Brain microvascular endothelial cell (primary cell): ENCODE measurements around the gene PC.

Experiments used
- DNase-seq: peaks from one replicate; pipeline ENCODE4 v3.0.0-alpha.2; 2020
- H3K27ac ChIP-seq: fragments of 250-450 bp; sonication (Bioruptor Pico); 2 replicates; pipeline ENCODE4 v1.5.1; 2020; ENCODE audit warnings: mild to moderate bottlenecking, moderate library complexity
- H3K27me3 ChIP-seq: fragments of 250-450 bp; sonication (Bioruptor Pico); replicated peaks from 2 replicates; pipeline ENCODE4 v1.5.1; 2020; ENCODE audit warnings: mild to moderate bottlenecking
- H3K36me3 ChIP-seq: fragments of 250-450 bp; sonication (Bioruptor Pico); replicated peaks from 2 replicates; pipeline ENCODE4 v1.5.1; 2020; ENCODE audit warnings: mild to moderate bottlenecking
- H3K4me3 ChIP-seq: 2 replicates; pipeline ENCODE4 v1.5.1; 2011; ENCODE audit warnings: low read depth, mild to moderate bottlenecking, control low read depth, low read length, moderate library complexity
- in situ Hi-C: cut with HindIII; loops from 2 replicates; pipeline ENCODE4 v1.10.0; 2017; ENCODE audit warnings: low sequenced_read_pairs, low pct_ligation_motif_present
- TF ChIP-seq, protein P1 (sequence below): IDR thresholded peaks from 2 replicates; pipeline ENCODE4 v1.5.1; 2011; ENCODE audit warnings: low read depth, mild to moderate bottlenecking, moderate library complexity, low read length, control low read depth, inconsistent platforms; ENCODE audit errors: missing control alignments

Gene PC

DNA sequence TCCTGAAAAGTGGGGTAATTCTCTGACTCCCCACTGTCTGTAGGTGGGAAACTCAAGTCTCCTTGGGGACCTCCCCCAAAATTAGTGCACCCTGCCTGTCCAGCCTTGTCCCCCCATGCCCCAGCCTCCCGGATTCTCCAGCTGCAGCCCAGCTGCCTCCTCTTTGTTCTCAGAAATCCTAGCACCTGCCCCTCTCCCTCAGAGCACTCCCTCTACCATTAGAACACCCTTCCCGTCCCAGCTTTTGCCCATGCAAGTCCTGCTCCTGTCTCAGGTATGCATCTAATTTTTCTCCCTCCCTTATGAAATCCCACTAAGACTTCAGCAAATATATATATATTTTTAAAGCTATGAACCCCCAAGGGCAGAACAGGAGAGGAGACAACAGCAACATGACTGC is 64.0 kb downstream of the PC start:
- H3K4me3 ChIP-seq, result no peak overlapping the region
- TF ChIP-seq, protein P1, sequence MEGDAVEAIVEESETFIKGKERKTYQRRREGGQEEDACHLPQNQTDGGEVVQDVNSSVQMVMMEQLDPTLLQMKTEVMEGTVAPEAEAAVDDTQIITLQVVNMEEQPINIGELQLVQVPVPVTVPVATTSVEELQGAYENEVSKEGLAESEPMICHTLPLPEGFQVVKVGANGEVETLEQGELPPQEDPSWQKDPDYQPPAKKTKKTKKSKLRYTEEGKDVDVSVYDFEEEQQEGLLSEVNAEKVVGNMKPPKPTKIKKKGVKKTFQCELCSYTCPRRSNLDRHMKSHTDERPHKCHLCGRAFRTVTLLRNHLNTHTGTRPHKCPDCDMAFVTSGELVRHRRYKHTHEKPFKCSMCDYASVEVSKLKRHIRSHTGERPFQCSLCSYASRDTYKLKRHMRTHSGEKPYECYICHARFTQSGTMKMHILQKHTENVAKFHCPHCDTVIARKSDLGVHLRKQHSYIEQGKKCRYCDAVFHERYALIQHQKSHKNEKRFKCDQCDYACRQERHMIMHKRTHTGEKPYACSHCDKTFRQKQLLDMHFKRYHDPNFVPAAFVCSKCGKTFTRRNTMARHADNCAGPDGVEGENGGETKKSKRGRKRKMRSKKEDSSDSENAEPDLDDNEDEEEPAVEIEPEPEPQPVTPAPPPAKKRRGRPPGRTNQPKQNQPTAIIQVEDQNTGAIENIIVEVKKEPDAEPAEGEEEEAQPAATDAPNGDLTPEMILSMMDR, result no peak
- no peaks in the 10 kb centered on the region for H3K27me3 ChIP-seq
- no peak overlapping the region for H3K27ac ChIP-seq
- no peak for DNase-seq
- in situ Hi-C loops, result no loop called here
- no peaks in the 10 kb centered on the region for H3K36me3 ChIP-seq

GRCh38 chr11:66892911-66893310 is 65.3 kb downstream of the PC start:
- Histone ChIP-seq H3K36me3 (no peaks in the 10 kb centered on the region), H3K4me3 (no peak overlapping the region), H3K27me3 (no peaks in the 10 kb centered on the region), H3K27ac (no peak overlapping the region)
- in situ Hi-C loops, result no loop called here
- TF ChIP-seq, protein P1, result no peak
- DNase-seq, result no peak

DNA sequence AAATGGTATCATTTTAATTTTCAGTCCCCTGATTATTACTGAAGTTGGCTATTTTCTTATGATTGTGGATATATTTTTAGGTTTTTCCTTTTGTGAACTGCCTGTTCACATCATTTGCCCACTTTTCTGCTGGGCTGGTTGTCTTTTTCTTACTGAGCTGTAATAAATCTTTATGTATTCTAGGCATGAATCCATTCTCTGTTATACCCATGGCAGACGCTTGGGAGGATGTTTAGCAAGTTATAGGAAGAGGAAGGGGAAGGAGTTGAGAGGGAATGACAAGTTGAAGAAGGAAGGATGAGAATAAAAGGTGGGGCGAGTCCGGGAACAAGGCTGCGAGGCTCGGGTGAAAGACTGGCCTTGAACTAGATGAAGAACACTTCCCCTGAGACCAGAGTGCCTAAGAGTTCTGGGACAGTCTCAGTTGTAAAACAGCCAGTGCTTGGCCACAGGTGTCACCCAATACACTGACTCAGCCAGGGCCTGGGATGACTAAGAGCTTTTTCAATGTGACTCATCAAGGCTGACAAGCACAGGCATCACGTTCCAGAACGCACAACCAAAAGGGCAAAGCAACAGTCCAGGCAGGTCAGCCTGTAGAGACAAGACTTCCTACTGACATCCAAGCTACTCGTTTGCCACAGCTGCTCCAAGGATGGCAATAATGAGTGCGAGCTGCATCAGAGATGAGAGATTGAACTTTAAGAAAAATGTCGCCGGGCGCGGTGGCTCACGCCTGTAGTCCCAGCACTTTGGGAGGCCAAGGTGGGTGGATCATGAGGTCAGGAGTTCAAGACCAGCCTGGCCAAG is 66.1 kb downstream of the PC start:
- DNase-seq, result peak; percentile 96
- H3K27me3 ChIP-seq, result no peaks in the 10 kb centered on the region
- H3K36me3 ChIP-seq, result no peaks in the 10 kb centered on the region
- H3K4me3 ChIP-seq, result no peak overlapping the region
- in situ Hi-C loops, result no loop called here
- H3K27ac ChIP-seq, result peak overlapping the region; percentile 41
- TF ChIP-seq, protein P1, result peak; percentile 18

- H3K4me3 ChIP-seq, result no peak overlapping the region
- TF ChIP-seq, protein P1, result no peak
- H3K27me3 ChIP-seq, result no peaks in the 10 kb centered on the region
- in situ Hi-C loops, result no loop called here
- H3K36me3 ChIP-seq, result no peaks in the 10 kb centered on the region
- no peak for DNase-seq
- no peak overlapping the region for H3K27ac ChIP-seq
These were observed 68.2 kb downstream of the PC start for GRCh38 chr11:66889960-66890359.

GRCh38 chr11:66888282-66888681 is 69.9 kb downstream of the PC start:
- no peak overlapping the region for H3K4me3 ChIP-seq
- no peaks in the 10 kb centered on the region for H3K27me3 ChIP-seq
- no peak overlapping the region for H3K27ac ChIP-seq
- no peak for DNase-seq
- TF ChIP-seq, protein P1, result no peak
- in situ Hi-C loops, result no loop called here
- no peaks in the 10 kb centered on the region for H3K36me3 ChIP-seq

DNA sequence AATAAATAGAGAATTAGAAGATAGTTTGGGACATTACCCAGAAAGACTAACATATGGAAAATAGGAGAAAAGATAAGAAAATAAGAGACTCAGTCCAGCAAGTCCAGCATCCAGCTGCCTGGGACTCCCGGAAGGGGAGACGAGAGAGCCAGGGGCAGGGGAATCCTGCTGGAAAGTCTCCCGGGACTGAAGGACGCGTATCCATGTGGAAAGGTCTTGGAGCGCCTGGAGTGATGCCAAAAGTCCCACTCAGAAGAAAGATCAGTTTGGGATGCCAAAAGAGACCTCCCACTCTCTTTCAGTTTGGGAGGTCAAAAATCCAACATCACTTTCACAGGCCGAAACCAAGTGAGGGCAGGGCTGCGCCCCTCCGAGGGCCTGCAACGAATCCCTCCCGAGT is 70.7 kb downstream of the PC start:
- Histone ChIP-seq H3K36me3 (no peaks in the 10 kb centered on the region), H3K27me3 (no peaks in the 10 kb centered on the region), H3K4me3 (no peak overlapping the region), H3K27ac (peak overlapping the region; percentile 70)
- in situ Hi-C loops, result no loop called here
- no peak for DNase-seq
- TF ChIP-seq, protein P1, result no peak
